Hematopoietic multipotent progenitor cell treated with erythropoietin and hydrocortisone succinate and interleukin-3 and kit ligand, for 4 days (in vitro differentiated cells): ENCODE measurements around the gene CANT1.
"Not testable (repeated sequence)": the region's sequence is repeated elsewhere in the genome, so short reads cannot be mapped to it uniquely, and the experiment has no call there.

ENCODE experiments used
- DNase-seq: peaks from one replicate; pipeline ENCODE4 v3.0.0-alpha.2; 2015

The CANT1 gene

DNA sequence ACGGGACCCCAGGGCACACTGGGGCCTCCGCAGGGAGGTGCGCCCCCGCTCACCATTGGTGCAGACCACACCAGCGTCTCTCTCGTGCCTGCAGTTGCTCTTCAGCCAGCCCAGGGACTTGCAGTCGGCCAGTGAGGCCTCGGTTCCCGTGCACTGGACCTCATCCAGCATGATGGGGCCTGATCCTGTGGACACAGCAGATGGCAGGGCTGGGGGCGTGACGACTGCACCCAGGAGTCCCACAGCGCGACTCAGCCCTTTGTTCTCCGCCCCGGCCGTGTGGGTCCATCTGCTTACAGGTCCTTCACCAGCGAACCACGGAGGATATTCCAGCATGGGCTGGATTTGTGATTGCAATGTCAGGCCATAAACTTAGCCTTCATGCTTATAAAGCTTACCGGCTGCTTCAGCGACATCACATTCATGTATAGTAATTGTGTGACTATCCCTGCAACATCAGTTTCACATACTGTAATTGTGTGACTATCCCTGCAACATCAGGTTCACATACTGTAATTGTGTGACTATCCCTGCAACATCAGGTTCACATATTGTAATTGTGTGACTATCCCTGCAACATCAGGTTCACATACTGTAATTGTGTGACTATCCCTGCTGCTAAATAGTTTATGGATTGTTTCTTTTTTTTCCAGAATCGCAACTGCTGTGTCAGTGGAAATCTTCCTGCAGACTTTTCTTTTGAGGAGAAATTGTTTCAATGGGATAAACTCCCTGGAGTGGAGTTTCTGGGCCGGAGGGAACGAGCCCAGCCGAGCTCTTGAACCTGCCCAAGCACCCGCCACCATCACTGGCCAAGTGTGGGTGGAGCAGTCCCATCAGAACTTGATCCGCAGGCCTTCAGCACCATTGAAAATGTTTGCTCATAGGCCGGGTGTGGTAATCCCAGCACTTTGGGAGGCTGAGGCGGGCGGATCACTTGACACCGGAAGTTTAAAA, 34.7 kb downstream of the CANT1 start:
- DNase-seq: peak; percentile 52

DNA sequence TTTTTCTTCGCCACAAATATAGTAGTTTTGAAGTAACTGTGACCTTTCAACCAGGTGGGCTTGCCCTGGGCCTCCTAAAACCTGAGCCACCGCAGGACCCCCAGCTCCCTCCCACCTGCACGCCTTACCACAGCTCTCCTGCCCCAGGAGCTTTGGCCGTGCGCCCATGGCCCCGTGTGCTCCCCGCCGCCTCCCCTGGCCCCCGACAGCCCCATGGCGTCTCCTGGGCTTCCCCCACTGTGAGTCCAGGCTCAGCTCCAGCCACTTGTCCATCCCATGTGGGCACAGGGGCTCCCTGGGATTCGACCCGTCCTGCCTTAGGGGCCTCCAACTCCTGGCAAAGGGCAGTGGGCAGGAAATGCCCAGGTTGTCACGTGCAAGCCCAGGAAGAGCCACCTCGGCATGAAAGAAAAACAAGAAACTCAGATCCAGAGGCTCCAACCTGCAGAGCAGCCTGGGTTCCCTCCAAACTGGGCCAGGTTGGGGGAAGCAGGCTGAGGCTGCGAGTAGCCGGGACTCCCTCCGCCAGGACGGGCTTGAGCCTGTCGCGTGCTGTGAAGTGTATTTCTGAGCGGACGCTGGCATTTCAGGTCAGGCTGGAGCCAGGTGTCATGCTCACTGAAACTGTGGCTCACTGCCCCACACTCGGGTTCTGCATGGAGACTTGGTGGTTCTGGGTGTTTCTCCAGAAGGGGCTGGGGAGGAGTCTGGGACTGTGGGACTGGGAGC, 35.6 kb downstream of the CANT1 start:
- DNase-seq: no peak

- DNase-seq: no peak
Observed at GRCh38 chr17:78973196-78973595, 36.4 kb downstream of the CANT1 start.

DNA sequence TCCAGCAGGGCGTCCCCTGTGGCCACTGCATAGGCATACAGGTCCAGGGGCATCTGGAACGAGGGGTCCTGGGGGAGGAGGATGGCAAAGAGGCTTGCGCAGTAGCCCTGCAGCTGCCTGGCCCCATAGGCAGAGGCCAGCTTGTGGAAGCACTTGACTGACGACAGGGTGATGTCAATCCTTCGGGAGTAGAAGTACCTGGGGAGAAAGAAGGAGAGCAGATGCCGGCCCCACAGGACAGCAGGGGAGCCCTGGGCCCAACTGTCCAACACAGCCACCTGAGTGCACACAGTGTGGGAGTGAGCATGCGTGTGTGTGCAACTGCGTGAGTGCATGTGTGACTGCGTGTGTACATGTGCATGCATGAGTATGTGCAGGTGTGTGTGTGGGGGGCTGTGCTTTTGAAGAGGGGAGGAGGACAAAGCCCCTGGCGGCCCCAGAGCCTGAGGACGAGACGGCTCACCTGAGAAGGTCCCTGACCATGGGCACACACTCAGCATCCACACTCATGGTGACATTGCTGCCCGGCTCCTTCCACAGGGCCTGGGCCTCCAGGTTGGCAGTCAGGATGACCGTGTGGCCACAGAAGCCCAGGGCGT, 37.0 kb downstream of the CANT1 start:
- DNase-seq: no peak

GRCh38 chr17:78971756-78972506, 37.6 kb downstream of the CANT1 start:
- DNase-seq: no peak

- peak; percentile 87 for DNase-seq
Observed at GRCh38 chr17:78970834-78971755, 38.5 kb downstream of the CANT1 start.

- DNase-seq: no peak
Observed at GRCh38 chr17:78969865-78970264, 39.7 kb downstream of the CANT1 start.

DNA sequence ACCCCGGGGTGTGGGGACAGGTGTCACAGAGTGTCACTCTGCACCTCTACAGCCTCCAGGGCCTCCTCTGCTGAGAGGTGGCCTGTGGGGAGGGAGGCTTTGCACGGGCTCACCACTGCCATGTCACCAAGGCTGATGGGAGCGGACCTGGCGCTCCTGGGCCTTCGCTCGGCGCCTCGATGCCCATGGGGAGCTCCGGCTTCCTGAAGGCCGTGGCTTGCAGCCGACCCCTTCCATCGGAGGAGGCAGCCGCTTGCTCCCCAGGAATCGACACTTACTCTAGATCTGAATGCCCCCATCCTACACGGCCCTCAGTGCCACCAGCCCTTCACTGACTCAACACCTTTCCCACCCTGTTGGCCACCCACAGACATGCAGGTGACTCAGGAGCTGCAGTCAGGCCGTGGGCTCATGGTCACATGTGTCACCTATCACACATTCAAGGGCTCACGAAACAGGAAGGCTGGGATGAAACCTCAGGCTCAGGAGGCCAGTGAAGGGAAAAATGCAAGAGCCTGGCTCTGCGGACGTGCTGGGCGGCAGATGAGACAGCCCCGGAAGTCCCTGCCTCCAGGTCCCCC, 41.7 kb downstream of the CANT1 start:
- no peak for DNase-seq

- DNase-seq: no peak
Observed at GRCh38 chr17:78966910-78967600, 42.5 kb downstream of the CANT1 start.

DNA sequence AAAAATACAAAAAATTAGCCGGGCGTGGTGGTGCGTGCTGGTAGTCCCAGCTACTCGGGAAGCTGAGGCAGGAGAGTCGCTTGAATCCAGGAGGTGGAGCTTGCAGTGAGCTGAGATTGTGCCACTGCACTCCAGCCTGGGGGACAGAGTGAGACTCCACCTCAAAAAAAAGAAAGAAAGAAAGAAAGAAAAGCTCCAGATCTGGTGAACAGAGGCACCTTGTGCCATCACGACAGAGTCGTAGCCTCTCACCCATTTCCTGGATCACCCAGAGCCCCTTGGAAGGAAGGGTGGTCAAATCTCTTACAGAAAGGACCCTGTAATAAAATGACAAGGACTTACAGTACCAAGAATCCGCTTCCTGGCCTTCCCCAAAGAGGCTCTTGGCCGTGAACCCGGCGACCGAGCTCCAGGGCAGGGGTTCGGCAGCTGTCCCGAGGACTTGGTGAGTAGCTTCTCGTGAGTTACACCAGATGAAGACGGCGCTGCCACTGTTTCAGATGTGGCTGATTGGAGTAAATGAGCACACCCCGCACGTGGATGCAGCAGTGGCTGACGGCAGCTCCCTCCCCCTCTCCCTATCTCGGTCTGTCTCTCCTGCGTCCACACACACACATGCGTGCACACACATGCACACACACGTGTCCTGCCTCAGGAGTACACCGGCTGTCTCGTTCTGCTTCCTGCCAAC, 43.3 kb downstream of the CANT1 start:
- no peak for DNase-seq

DNA sequence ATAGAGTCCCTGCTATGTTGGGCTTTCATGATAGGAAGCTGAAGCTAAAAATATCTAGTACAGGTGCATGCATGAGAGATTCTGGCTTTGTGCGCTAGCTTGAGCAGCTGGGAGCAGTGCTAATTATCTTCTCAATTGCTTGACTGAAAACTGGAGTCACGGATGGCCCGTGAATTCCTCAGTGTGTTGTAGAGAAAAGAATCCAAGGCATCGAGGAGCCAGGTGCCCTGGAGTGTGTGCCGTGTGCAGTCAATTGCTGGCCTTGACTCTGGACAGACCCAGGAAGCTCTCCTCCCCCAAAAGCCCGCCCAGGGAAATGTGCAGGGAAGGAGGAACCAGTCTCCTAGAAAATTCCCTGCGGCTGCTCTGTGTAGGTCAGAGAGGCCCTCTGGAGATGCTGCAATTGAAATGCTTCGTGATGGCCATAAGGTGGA, 44.1 kb downstream of the CANT1 start:
- no peak for DNase-seq

DNA sequence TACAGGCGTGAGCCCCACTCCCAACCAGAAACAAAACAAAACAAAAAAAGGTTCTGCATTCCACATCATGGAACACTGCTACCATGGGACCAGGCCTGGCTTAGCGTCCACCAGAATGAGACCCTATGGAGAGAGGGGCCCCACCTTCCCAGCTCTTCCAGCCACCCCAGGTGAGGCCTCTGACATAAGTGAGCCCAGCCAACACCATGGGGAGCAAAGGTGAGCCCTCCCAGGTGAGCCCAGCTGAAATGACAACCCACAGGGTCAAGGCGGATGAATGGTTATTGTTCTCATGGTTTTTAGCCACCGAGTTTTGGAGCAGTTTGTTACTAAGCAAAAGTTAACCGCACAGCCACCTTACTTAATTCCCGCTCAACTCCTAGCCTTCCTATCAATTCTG, 46.2 kb downstream of the CANT1 start:
- no peak for DNase-seq

GRCh38 chr17:78962984-78963348, 46.6 kb downstream of the CANT1 start:
- not testable (repeated sequence) for DNase-seq

GRCh38 chr17:78962345-78962983, 47.1 kb downstream of the CANT1 start:
- no peak for DNase-seq

DNA sequence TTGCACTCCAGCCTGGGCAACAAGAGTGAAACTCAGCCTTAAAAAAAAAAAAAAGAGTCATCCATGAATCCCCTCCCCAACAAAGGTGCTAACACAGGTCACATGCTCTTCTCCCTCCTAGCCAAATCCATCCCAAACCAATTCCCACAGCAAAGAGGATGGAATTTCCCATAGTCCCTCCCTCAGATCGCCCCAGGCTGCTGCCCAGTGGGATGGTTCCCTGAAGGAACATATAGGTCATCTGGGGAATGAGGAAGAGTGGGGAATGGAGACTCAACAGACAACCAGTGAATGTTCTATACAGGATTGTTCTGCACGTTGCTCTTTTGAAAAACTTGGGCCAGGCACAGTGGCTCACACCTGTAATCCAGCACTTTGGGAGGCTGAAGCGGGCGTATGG, 48.0 kb downstream of the CANT1 start:
- no peak for DNase-seq

- no peak for DNase-seq
Observed at GRCh38 chr17:78960928-78961327, 48.6 kb downstream of the CANT1 start.

- no peak for DNase-seq
Observed at GRCh38 chr17:78959803-78960202, 49.8 kb downstream of the CANT1 start.

DNA sequence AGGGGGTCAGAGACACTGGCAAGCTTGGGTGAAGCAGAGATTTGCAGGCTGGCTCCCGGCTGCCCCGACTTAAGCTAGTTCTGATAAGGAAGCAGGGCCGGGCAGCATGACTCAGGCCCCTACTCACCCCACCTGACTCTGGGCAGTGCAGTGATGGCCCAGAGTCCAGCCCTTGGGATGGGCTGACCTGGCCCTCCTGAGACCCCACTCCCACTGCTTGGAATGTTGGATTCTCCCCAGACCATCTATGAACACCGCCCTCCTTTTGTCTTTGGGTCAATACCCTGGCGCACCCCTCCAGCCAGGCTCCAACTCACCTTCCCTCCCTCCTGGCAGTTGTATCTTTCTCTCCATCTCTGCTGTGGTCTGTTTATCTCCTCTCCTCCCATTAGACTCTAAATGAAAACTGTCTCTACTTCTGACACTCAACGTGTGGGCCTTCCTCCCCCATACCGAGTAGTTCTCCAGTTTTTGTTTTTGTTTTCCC, 50.9 kb downstream of the CANT1 start:
- DNase-seq: no peak

GRCh38 chr17:78957128-78957527, 52.4 kb downstream of the CANT1 start:
- DNase-seq: no peak
